H1 (cell line): Measurements from ENCODE around the gene TAX1BP3. TPM values are rescaled to one million over a fixed set of nuclear protein-coding genes. Genes with fewer than 3 reads are reported as not detected.
A peak's percentile ranks its signal among the peaks of the same experiment; 100 is the strongest.

Experiments
- CTCF ChIA-PET: fragments of 300-600 bp; sonication (Branson Sonifier 250); formaldehyde crosslinking; loops from one replicate; lab custom pipeline; 2021; ENCODE audit not compliant: partially characterized antibody; lab: Charles Lee
- POLR2A ChIA-PET: fragments of 300-600 bp; sonication (Branson Sonifier 250); formaldehyde crosslinking; loops from one replicate; lab custom pipeline; 2021; ENCODE audit warnings: inconsistent platforms; ENCODE audit not compliant: partially characterized antibody; lab: Charles Lee
- DNase-seq, 2 experiments: peaks; one replicate each; pipeline versions ENCODE4 v3.0.0 to v3.0.0-alpha.2; 2010 to 2022; ENCODE audit warnings: low spot score in 2 of 2, low read depth in 1 of 2, mixed read lengths in 1 of 2
- FAIRE-seq: peaks from 2 replicates; lab custom pipeline; 2011; peaks lifted over from hg19 to GRCh38; lab: Jason Lieb, UNC
- H2AFZ ChIP-seq: 2 replicates; pipeline ENCODE4 v1.8.1; 2012; ENCODE audit warnings: low read length, inconsistent platforms
- H2AK5ac ChIP-seq: 2 replicates; pipeline ENCODE4 v1.6.1; 2013; ENCODE audit warnings: low read depth, low read length
- H2BK120ac ChIP-seq: replicated peaks from 2 replicates; pipeline ENCODE3; 2013; ENCODE audit warnings: low read depth, low read length, inconsistent platforms
- H2BK12ac ChIP-seq: 2 replicates; pipeline ENCODE4 v1.6.1; 2013; ENCODE audit warnings: low read depth, low read length
- H2BK15ac ChIP-seq: 2 replicates; pipeline ENCODE4 v1.6.1; 2013; ENCODE audit warnings: low read length
- H2BK20ac ChIP-seq: 2 replicates; pipeline ENCODE4 v1.6.1; 2013; ENCODE audit warnings: low read length
- H2BK5ac ChIP-seq: 2 replicates; pipeline ENCODE4 v1.6.1; 2013; ENCODE audit warnings: low read depth, low read length
- H3K14ac ChIP-seq: 2 replicates; pipeline ENCODE4 v1.6.1; 2013; ENCODE audit warnings: inconsistent platforms; ENCODE audit not compliant: insufficient read length
- H3K18ac ChIP-seq: 2 replicates; pipeline ENCODE4 v1.6.1; 2013; ENCODE audit warnings: low read length; ENCODE audit errors: extremely low read depth
- H3K23ac ChIP-seq: 2 replicates; pipeline ENCODE4 v1.6.1; 2013; ENCODE audit warnings: inconsistent platforms; ENCODE audit not compliant: insufficient read length
- H3K23me2 ChIP-seq: 2 replicates; pipeline ENCODE4 v1.6.1; 2013; ENCODE audit warnings: low read depth, low read length
- H3K27ac ChIP-seq: 2 replicates; pipeline ENCODE4 v1.6.1; 2011; ENCODE audit warnings: low read depth, low read length, inconsistent platforms
- H3K27me3 ChIP-seq, 4 experiments: replicated peaks in 1 of 4; 1 replicate in 1 of 4; 2 replicates in 3 of 4; pipeline versions ENCODE4 v1.6.1 to v1.8.1; 2011 to 2013; ENCODE audit warnings: low read length in 3 of 4, mild to moderate bottlenecking in 3 of 4, inconsistent platforms in 2 of 4, mixed read lengths in 2 of 4, moderate library complexity in 1 of 4; ENCODE audit not compliant: control insufficient read depth in 3 of 4, insufficient read depth in 3 of 4; ENCODE audit errors: extremely low read depth in 1 of 4
- H3K36me3 ChIP-seq, 4 experiments: 2 replicates each; pipeline versions ENCODE4 v1.6.1 to v1.8.1; 2011 to 2013; ENCODE audit warnings: mild to moderate bottlenecking in 4 of 4, low read length in 3 of 4, moderate library complexity in 2 of 4, control low read depth in 1 of 4, inconsistent platforms in 1 of 4; ENCODE audit not compliant: insufficient read depth in 4 of 4, control insufficient read depth in 2 of 4
- H3K4ac ChIP-seq: replicated peaks from 2 replicates; pipeline ENCODE3; 2013; ENCODE audit warnings: low read length, low read depth, mixed read lengths, inconsistent platforms; ENCODE audit not compliant: insufficient read length
- H3K4me1 ChIP-seq, 4 experiments: replicated peaks in 1 of 4; 1 replicate in 1 of 4; 2 replicates in 3 of 4; pipeline versions ENCODE4 v1.6.1 to v1.8.1; 2011 to 2013; ENCODE audit warnings: low read length in 3 of 4, inconsistent platforms in 2 of 4, mixed read lengths in 1 of 4; ENCODE audit not compliant: insufficient read depth in 4 of 4, control insufficient read depth in 3 of 4
- H3K4me2 ChIP-seq, 2 experiments: 2 replicates each; pipeline versions ENCODE4 v1.6.1 to v1.8.1; 2011 to 2013; ENCODE audit warnings: low read depth in 2 of 2, low read length in 2 of 2, control low read depth in 1 of 2, inconsistent platforms in 1 of 2, mild to moderate bottlenecking in 1 of 2; ENCODE audit not compliant: insufficient read depth in 1 of 2
- H3K4me3 ChIP-seq, 4 experiments: fragments of 200-600, 300-600 bp in 1 of 4; sonication (generic), shearing (Covaris generic), sonication (Bioruptor Twin) in 1 of 4; 2 replicates each; pipeline versions ENCODE4 v1.5.1 to v1.8.1; 2011 to 2016; ENCODE audit warnings: low read length in 4 of 4, low read depth in 3 of 4, control low read depth in 2 of 4, inconsistent platforms in 2 of 4, mild to moderate bottlenecking in 2 of 4, mixed read lengths in 1 of 4, moderate library complexity in 1 of 4; ENCODE audit not compliant: insufficient read depth in 2 of 4; ENCODE audit errors: extremely low read depth in 1 of 4
- H3K56ac ChIP-seq: replicated peaks from 2 replicates; pipeline ENCODE3; 2013; ENCODE audit warnings: low read depth, mild to moderate bottlenecking, mixed read lengths, low read length, inconsistent platforms; ENCODE audit not compliant: insufficient read length
- H3K79me1 ChIP-seq: 2 replicates; pipeline ENCODE4 v1.6.1; 2013; ENCODE audit warnings: low read depth, low read length, control low read depth
- H3K79me2 ChIP-seq, 2 experiments: 2 replicates each; pipeline versions ENCODE4 v1.6.1 to v1.8.1; 2012 to 2013; ENCODE audit warnings: low read length in 2 of 2, mild to moderate bottlenecking in 2 of 2, inconsistent platforms in 1 of 2; ENCODE audit not compliant: insufficient read depth in 2 of 2, control insufficient read depth in 1 of 2
- H3K9ac ChIP-seq, 4 experiments: replicated peaks in 1 of 4; 1 replicate in 1 of 4; 2 replicates in 3 of 4; pipeline versions ENCODE4 v1.6.1 to v1.8.1; 2011 to 2013; ENCODE audit warnings: low read depth in 3 of 4, low read length in 3 of 4, control low read depth in 2 of 4, mild to moderate bottlenecking in 2 of 4, moderate library complexity in 2 of 4, inconsistent platforms in 1 of 4; ENCODE audit errors: extremely low read depth in 1 of 4
- H3K9me3 ChIP-seq, 2 experiments: 2 replicates each; pipeline versions ENCODE4 v1.6.1 to v1.8.1; 2012 to 2013; ENCODE audit warnings: mild to moderate bottlenecking in 2 of 2, moderate library complexity in 2 of 2, control low read depth in 1 of 2, inconsistent platforms in 1 of 2, low read depth in 1 of 2, low read length in 1 of 2, mixed read lengths in 1 of 2; ENCODE audit not compliant: insufficient read depth in 2 of 2
- H4K20me1 ChIP-seq, 2 experiments: replicated peaks in 1 of 2; 2 replicates each; pipeline versions ENCODE3 to v1.8.1; 2011 to 2013; ENCODE audit warnings: inconsistent platforms in 2 of 2, low read length in 2 of 2, mild to moderate bottlenecking in 1 of 2; ENCODE audit not compliant: insufficient read depth in 2 of 2, control insufficient read depth in 1 of 2
- H4K5ac ChIP-seq: 2 replicates; pipeline ENCODE4 v1.6.1; 2013; ENCODE audit warnings: low read length, low read depth, mixed read lengths, inconsistent platforms; ENCODE audit not compliant: insufficient read length
- H4K8ac ChIP-seq: 2 replicates; pipeline ENCODE4 v1.8.0; 2013; ENCODE audit warnings: mild to moderate bottlenecking, moderate library complexity, low read length, inconsistent platforms; ENCODE audit not compliant: insufficient read depth; ENCODE audit errors: extremely low read depth
- H4K91ac ChIP-seq: replicated peaks from 2 replicates; pipeline ENCODE3; 2013; ENCODE audit warnings: low read length, mixed read lengths, inconsistent platforms; ENCODE audit not compliant: insufficient read length
- EGR1 ChIP-seq: IDR thresholded peaks from 2 replicates; pipeline ENCODE4 v1.6.1; 2011; ENCODE audit warnings: low read depth, low read length, borderline replicate concordance
- GTF2F1 ChIP-seq: IDR thresholded peaks from 2 replicates; pipeline ENCODE4 v1.6.1; 2012; ENCODE audit warnings: low read depth, low read length, improper control_type of control experiment, borderline replicate concordance
- POU5F1 ChIP-seq: IDR thresholded peaks from 2 replicates; pipeline ENCODE4 v1.6.1; 2011; ENCODE audit warnings: low read depth, mild to moderate bottlenecking, low read length, moderate library complexity
- RXRA ChIP-seq: IDR thresholded peaks from 2 replicates; pipeline ENCODE4 v1.6.1; 2011; ENCODE audit warnings: low read depth, mild to moderate bottlenecking, low read length, moderate library complexity; ENCODE audit not compliant: insufficient read depth
- SIN3A ChIP-seq, 2 experiments: IDR thresholded peaks in 1 of 2; conservative IDR thresholded peaks in 1 of 2; 2 replicates each; pipeline ENCODE4 v1.6.1; 2011 to 2012; ENCODE audit warnings: low read length in 2 of 2, improper control_type of control experiment in 1 of 2, low read depth in 1 of 2, mild to moderate bottlenecking in 1 of 2
- TAF7 ChIP-seq: optimal IDR thresholded peaks from 2 replicates; pipeline ENCODE3; 2011; ENCODE audit warnings: low read depth, mild to moderate bottlenecking, inconsistent platforms, low read length, moderate library complexity, borderline replicate concordance
- WGBS, 2 experiments: shearing (Covaris generic) in 1 of 2; methylation state at CpG; one replicate each; pipeline versions ENCODE4 v1.1.6 to v1.1.7; 2013 to 2015; ENCODE audit warnings: low lambda C conversion rate in 2 of 2, mixed read lengths in 2 of 2, inconsistent platforms in 1 of 2, low coverage in 1 of 2, missing lambda C conversion rate in 1 of 2; ENCODE audit not compliant: insufficient replicate concordance in 2 of 2, insufficient coverage in 1 of 2, insufficient read length in 1 of 2; ENCODE audit errors: extremely low coverage in 1 of 2, missing lambda C conversion rate in 1 of 2; 5-methylcytosine and 5-hydroxymethylcytosine counted together
- polyA plus RNA-seq, 7 experiments: library from polyadenylated mRNA; depleted of rRNA in 3 of 7; stranded (reverse) in 5 of 7; unstranded in 2 of 7; fragments of >200 nt in 5 of 7; fragments of 200-250 nt in 2 of 7; gene quantifications; 1 replicate in 5 of 7; 2 replicates in 1 of 7; 4 replicates in 1 of 7; pipeline versions ENCODE4 v1.2.1 to v1.2.3, GENCODE V29; 2011 to 2013; ENCODE audit warnings: missing spikeins in 2 of 7, mixed read lengths in 2 of 7
- total RNA-seq: library from RNA; stranded (reverse); fragmentation: NEBNext Ultra II Directional; extraction: Animal tissue kit (Norgen Biotek cat#: 25700); gene quantifications from 2 replicates; pipeline ENCODE4 v1.2.1, GENCODE V29; 2021
- TF ChIP-seq, protein P1 (sequence below): IDR thresholded peaks from 2 replicates; pipeline ENCODE4 v1.6.1; 2012; ENCODE audit warnings: low read length, inconsistent platforms

The TAX1BP3 gene
- total and polyA plus RNA-seq, 2 of the 8 experiments (the other 6 are each of a cell fraction or from before 2014, with no cell fraction given) = 65.3 to 81.8 TPM

DNA sequence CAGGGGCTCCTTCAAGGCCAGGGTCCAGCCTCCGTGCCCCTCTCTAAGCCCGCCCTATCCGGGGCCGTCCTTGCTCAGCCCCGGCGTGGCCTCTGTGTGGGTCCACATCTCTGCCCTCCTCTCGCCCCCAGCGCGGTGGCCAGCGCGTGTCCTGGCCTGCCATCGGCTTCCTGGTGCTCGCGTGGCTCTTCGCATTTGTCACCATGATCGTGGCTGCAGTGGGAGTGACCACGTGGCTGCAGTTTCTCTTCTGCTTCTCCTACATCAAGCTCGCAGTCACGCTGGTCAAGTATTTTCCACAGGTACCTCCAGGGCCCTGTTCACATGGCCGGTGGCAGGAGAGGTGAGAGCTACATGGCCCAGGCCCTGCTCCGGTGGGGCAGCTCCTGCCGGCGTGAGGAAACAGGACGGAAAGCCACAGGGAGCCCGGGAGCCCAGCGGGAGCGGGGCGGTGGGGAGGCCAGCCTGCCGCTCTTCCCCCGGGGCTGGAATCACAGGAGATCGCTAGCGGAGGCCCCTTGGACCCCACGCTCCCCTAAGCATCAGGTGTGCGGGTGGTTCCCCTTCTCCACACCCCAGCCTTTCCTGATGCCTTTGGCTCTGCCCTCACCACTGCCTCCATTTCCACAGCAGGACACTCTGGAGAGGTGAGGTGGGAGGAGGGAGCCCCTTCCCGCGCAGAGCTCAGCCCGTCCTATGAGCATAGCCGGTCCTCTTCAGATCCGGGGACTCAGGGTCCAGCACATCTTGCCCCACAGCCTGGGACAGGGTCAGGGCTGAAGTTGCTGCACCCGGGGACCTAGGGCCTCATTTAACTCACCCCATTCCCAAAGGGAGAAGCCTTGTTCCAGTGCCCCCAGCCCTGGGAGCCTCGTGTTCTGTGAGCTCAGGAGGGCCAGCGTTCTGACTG is 10.2 kb downstream of the TAX1BP3 start:
- H3K4ac ChIP-seq = no peak overlapping the region
- H4K5ac ChIP-seq = no peak overlapping the region
- H3K27me3 ChIP-seq = no peaks in the 10 kb centered on the region
- peaks cover 0 to 3% (median 1%) of the 10 kb centered on the region in 4 experiments; a peak in 3 of 7 replicates for H3K4me1 ChIP-seq
- H3K27ac ChIP-seq = no peak overlapping the region
- H3K9me3 ChIP-seq = no peaks in the 10 kb centered on the region
- no peak overlapping the region for H2AK5ac ChIP-seq
- WGBS, 2 experiments = 93% methylated on average over 35 of the region's 42 CpGs; no CpG with 5 or more reads in 1 of the 2 experiments
- DNase-seq (no peak), FAIRE-seq (no peak)
- no peak overlapping the region for H3K4me3 ChIP-seq
- no peak overlapping the region for H2BK120ac ChIP-seq
- CTCF ChIA-PET = interaction anchor here (1.5 to 4.2 kb wide), 3 partner anchors 9 to 25 kb away, joined by 5 to 20 read pairs (median 7); no protein-coding TSS in a partner anchor
- H2AFZ ChIP-seq = no peak overlapping the region
- no peaks in the 10 kb centered on the region for H3K79me2 ChIP-seq
- no peak overlapping the region for H3K9ac ChIP-seq
- H2BK20ac ChIP-seq = no peak overlapping the region
- peaks cover 4 to 5% of the 10 kb centered on the region in 2 experiments for H4K20me1 ChIP-seq
- peaks cover 0 to 6% (median 2%) of the 10 kb centered on the region in 4 experiments; a peak in 4 of 8 replicates for H3K36me3 ChIP-seq
- POLR2A ChIA-PET = interaction anchor here (1.9 to 18.4 kb wide), 4 partner anchors 6 to 16 kb away, joined by 5 to 194 read pairs (median 102); partner anchors contain the start of genes EMC6 and TAX1BP3
- H3K79me1 ChIP-seq = no peaks in the 10 kb centered on the region; the same call in 1 of the 2 replicates
- H3K56ac ChIP-seq = no peak overlapping the region
- H3K23ac ChIP-seq = no peak overlapping the region
- no peak overlapping the region for H2BK12ac ChIP-seq
- H3K23me2 ChIP-seq = no peaks in the 10 kb centered on the region; the same call in 1 of the 2 replicates
- no peak overlapping the region for H3K18ac ChIP-seq
- H3K14ac ChIP-seq = no peak overlapping the region
- H2BK15ac ChIP-seq = no peak overlapping the region
- no peak overlapping the region for H2BK5ac ChIP-seq
- H4K91ac ChIP-seq = no peak overlapping the region
- peak overlapping the region; percentile 21 for H4K8ac ChIP-seq
- no peak overlapping the region for H3K4me2 ChIP-seq
- TF ChIP-seq EGR1 = no peak
- TF ChIP-seq RXRA = no peak
- no peak for TF ChIP-seq GTF2F1
- TF ChIP-seq SIN3A (conservative IDR thresholded peaks at IDR 0.05 in 1 of 2, IDR thresholded peaks at IDR 0.05 in 1 of 2; ENCODE audit: low read depth in 1 of 2, low read length in 2 of 2) = no peak
- TF ChIP-seq TAF7 = no peak
- TF ChIP-seq, protein P1, sequence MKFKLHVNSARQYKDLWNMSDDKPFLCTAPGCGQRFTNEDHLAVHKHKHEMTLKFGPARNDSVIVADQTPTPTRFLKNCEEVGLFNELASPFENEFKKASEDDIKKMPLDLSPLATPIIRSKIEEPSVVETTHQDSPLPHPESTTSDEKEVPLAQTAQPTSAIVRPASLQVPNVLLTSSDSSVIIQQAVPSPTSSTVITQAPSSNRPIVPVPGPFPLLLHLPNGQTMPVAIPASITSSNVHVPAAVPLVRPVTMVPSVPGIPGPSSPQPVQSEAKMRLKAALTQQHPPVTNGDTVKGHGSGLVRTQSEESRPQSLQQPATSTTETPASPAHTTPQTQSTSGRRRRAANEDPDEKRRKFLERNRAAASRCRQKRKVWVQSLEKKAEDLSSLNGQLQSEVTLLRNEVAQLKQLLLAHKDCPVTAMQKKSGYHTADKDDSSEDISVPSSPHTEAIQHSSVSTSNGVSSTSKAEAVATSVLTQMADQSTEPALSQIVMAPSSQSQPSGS = no peak
- TF ChIP-seq POU5F1 = no peak
